GM12874 (cell line): ENCODE measurements around the gene USF2.

ENCODE experiments used
- CTCF ChIP-seq: IDR thresholded peaks from 2 replicates; pipeline ENCODE4 v1.5.1; 2011; ENCODE audit warnings: low read depth, mild to moderate bottlenecking, control low read depth, low read length, moderate library complexity; ENCODE audit not compliant: insufficient read depth

Gene USF2

GRCh38 chr19:35294328-35294727, 25.6 kb downstream of the USF2 start:
- no peak for TF ChIP-seq CTCF

- no peak for TF ChIP-seq CTCF
Observed at GRCh38 chr19:35294859-35295791, 26.4 kb downstream of the USF2 start.

GRCh38 chr19:35295792-35296462, 27.2 kb downstream of the USF2 start:
- TF ChIP-seq CTCF = no peak

GRCh38 chr19:35296644-35297514, 28.1 kb downstream of the USF2 start:
- TF ChIP-seq CTCF = no peak

GRCh38 chr19:35297515-35297848, 28.7 kb downstream of the USF2 start:
- no peak for TF ChIP-seq CTCF

GRCh38 chr19:35297922-35298321, 29.2 kb downstream of the USF2 start:
- no peak for TF ChIP-seq CTCF

- no peak for TF ChIP-seq CTCF
Observed at GRCh38 chr19:35298561-35298972, 29.8 kb downstream of the USF2 start.
